Mesothelial cell of epicardium (in vitro differentiated cells): ENCODE measurements around the gene ATP5F1D. TPM values are rescaled to one million over a fixed set of nuclear protein-coding genes. Genes with fewer than 3 reads are reported as not detected.

Experiments
- DNase-seq, 2 experiments: peaks; one replicate each; pipeline ENCODE4 v3.0.0; 2021; ENCODE audit warnings: low spot score in 2 of 2; ENCODE audit not compliant: unreplicated experiment in 2 of 2
- H3K27ac Mint-ChIP-seq: 2 replicates; pipeline ENCODE4 v1.8.0; 2021; ENCODE audit warnings: mixed read lengths
- H3K27me3 Mint-ChIP-seq: 2 replicates; pipeline ENCODE4 v1.8.0; 2021; ENCODE audit warnings: low read depth, mixed read lengths
- H3K36me3 Mint-ChIP-seq: 2 replicates; pipeline ENCODE4 v1.8.0; 2021; ENCODE audit warnings: mixed read lengths
- H3K4me1 Mint-ChIP-seq: 2 replicates; pipeline ENCODE4 v1.8.0; 2021; ENCODE audit warnings: mixed read lengths
- H3K4me3 Mint-ChIP-seq: 2 replicates; pipeline ENCODE4 v1.8.0; 2021; ENCODE audit warnings: mild to moderate bottlenecking, moderate library complexity, mixed read lengths
- H3K9me3 Mint-ChIP-seq: 2 replicates; pipeline ENCODE4 v1.8.0; 2021; ENCODE audit warnings: mixed read lengths
- total RNA-seq: library from RNA; stranded (reverse); gene quantifications from 3 replicates; pipeline ENCODE4 v1.2.1, GENCODE V29; 2021
- TF ChIP-seq, protein P1 (sequence below): fragments of 200-600 bp; sonication (generic); IDR thresholded peaks from one replicate; pipeline ENCODE4 v1.5.0; 2021; ENCODE audit warnings: antibody characterized with exemption; ENCODE audit not compliant: unreplicated experiment

Gene ATP5F1D
- total RNA-seq, 1 donor from 2014 or later, result 108 TPM

DNA sequence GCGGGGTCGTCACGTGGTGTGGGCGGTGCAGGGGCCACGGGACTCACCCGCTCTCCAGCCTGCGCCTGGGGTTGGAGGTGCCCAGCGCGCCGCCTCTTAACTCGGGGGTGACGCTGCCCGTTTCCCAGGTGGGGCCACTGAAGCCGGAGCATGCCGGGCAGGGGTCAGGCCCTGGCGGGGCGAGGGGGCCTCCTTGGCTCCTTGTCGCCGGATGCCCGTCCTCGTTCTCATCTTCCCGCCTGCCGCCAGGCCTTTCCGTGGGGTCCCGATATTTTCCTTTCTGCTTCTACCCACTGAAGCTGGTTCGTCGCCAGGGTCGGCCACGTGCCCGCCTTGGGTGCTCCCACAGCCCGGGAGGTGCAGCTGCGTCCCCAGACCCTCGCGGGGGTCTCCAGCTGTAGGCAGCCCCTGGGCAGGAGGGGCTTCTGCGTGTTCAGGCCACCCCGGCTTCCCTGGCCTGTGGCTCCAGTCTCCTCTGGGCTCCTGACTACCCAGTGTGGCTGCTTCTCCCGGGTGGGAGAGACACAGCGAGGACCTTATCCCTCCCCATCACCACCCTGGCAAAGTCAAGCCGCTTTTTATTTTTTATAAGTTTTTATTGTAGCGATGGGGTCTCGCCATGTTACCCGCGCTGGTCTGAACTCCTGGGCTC lies 34.6 kb downstream of the ATP5F1D start:
- DNase-seq, result no peak
- Mint-ChIP-seq H3K27ac (peak overlapping the region; percentile 96), H3K27me3 (no peaks in the 10 kb centered on the region), H3K4me3 (peak overlapping the region; percentile 73), H3K9me3 (no peaks in the 10 kb centered on the region), H3K36me3 (peaks cover 22% of the 10 kb centered on the region), H3K4me1 (peaks cover 39% of the 10 kb centered on the region)
- TF ChIP-seq, protein P1, sequence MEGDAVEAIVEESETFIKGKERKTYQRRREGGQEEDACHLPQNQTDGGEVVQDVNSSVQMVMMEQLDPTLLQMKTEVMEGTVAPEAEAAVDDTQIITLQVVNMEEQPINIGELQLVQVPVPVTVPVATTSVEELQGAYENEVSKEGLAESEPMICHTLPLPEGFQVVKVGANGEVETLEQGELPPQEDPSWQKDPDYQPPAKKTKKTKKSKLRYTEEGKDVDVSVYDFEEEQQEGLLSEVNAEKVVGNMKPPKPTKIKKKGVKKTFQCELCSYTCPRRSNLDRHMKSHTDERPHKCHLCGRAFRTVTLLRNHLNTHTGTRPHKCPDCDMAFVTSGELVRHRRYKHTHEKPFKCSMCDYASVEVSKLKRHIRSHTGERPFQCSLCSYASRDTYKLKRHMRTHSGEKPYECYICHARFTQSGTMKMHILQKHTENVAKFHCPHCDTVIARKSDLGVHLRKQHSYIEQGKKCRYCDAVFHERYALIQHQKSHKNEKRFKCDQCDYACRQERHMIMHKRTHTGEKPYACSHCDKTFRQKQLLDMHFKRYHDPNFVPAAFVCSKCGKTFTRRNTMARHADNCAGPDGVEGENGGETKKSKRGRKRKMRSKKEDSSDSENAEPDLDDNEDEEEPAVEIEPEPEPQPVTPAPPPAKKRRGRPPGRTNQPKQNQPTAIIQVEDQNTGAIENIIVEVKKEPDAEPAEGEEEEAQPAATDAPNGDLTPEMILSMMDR, result no peak

DNA sequence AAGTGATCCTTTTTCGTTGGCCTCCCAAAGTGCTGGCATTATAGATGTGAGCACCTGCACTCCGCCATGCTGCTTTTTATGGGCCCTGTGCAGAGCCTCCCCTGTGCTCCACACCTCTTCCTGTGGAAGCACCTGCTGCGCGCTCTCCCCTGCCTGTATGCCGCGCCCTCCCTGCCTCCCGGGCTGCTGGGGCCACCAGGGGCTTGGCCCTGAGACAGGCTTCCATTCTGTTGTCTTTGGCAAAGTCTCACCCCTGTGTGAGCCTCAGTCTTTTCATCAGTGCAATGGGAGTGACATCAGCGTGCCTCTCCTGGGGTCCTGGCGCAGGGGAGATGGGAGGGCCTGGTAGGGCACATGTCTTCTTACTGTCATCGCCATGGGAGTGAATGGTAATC lies 35.1 kb downstream of the ATP5F1D start:
- no peak for DNase-seq
- TF ChIP-seq, protein P1, result no peak
- H3K36me3 Mint-ChIP-seq, result peaks cover 19% of the 10 kb centered on the region
- peaks cover 33% of the 10 kb centered on the region for H3K4me1 Mint-ChIP-seq
- H3K9me3 Mint-ChIP-seq, result no peaks in the 10 kb centered on the region
- H3K27ac Mint-ChIP-seq, result peak overlapping the region; percentile 43
- peak overlapping the region; percentile 73 for H3K4me3 Mint-ChIP-seq
- H3K27me3 Mint-ChIP-seq, result no peaks in the 10 kb centered on the region

GRCh38 chr19:1277061-1277460 lies 35.5 kb downstream of the ATP5F1D start:
- no peak for DNase-seq
- Mint-ChIP-seq H3K4me1 (peaks cover 29% of the 10 kb centered on the region), H3K27me3 (no peaks in the 10 kb centered on the region), H3K27ac (peak overlapping the region; percentile 43), H3K36me3 (peaks cover 15% of the 10 kb centered on the region), H3K4me3 (no peak overlapping the region), H3K9me3 (no peaks in the 10 kb centered on the region)
- TF ChIP-seq, protein P1, result no peak

GRCh38 chr19:1278074-1278473 lies 36.5 kb downstream of the ATP5F1D start:
- H3K36me3 Mint-ChIP-seq, result peaks cover 10% of the 10 kb centered on the region
- no peak overlapping the region for H3K4me3 Mint-ChIP-seq
- TF ChIP-seq, protein P1, result no peak
- H3K4me1 Mint-ChIP-seq, result peaks cover 21% of the 10 kb centered on the region
- no peak overlapping the region for H3K27ac Mint-ChIP-seq
- no peaks in the 10 kb centered on the region for H3K27me3 Mint-ChIP-seq
- no peak for DNase-seq
- H3K9me3 Mint-ChIP-seq, result no peaks in the 10 kb centered on the region

DNA sequence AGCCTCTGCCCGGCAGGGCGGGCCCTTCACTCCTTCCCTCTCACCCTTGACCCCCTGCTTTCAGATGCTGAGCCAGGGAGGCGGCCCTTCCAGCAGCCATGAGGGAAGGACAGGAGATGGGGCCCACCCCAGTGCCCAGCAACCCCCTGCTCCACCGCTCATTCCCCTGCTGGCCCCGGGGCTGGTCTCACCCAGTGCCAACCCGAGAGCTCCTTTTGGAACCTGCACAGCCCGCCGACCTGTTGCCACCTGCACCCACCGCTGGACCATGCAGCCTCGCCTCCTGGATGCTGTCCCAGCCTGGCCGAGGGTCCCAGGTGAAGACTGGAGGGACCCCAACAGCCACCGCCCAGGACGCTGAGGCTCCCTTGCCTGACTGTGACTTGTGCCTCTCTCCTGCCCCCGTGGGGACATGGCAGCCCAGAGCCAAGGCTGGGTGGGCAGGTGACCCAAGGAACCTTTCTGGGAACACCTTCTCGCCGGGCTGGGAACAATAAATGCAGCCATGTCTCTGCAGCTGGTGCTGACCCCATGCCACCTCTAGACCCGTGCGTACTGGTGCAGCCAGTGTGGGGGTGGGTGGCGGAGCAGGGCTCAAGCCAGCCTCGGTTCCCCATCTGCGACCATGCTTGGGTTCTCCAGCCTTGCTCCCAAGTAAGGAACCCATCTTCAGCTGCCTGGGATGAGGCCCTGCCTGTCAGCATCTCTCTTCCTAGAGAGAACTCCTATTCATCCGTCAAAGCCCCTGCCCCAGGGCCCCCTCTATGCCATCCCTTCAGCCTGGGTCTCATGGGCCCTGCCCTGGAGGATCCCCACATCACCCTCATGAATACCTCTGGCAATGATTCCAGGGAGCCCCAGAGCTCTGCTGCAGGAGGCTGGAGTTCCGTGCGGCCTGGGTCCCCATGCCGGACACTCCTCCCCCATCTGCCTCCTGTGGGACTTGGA lies 37.4 kb downstream of the ATP5F1D start:
- TF ChIP-seq, protein P1, result no peak
- no peaks in the 10 kb centered on the region for H3K27me3 Mint-ChIP-seq
- peaks cover 14% of the 10 kb centered on the region for H3K4me1 Mint-ChIP-seq
- no peak overlapping the region for H3K27ac Mint-ChIP-seq
- no peaks in the 10 kb centered on the region for H3K9me3 Mint-ChIP-seq
- H3K4me3 Mint-ChIP-seq, result no peak overlapping the region
- no peak for DNase-seq
- H3K36me3 Mint-ChIP-seq, result peaks cover 4% of the 10 kb centered on the region
